ENCODE measurements around the gene UBR3.

- no peak for TF ChIP-seq CTCF (IDR thresholded peaks at IDR 0.05; ENCODE audit: low read depth, low read length)
- TF ChIP-seq EZH2phosphoT487 (IDR thresholded peaks at IDR 0.05; ENCODE audit: low read depth): no peak
Measured at GRCh38 chr2:169838743-169839489, 11.7 kb downstream of the UBR3 start.

All from OCI-LY3 (cell line).